T-helper 1 cell treated with Interleukin-12 subunit alpha and Interleukin-12 subunit beta and Interleukin-4 antibody, amounts not matched to agents 30 ng/mL and 1 ng/mL, for 36 hours (primary cell): ENCODE results near the gene ZNF823. TPM values are rescaled to one million over a fixed set of nuclear protein-coding genes. Genes with fewer than 3 reads are reported as not detected.
"Not testable (repeated sequence)": the region's sequence is repeated elsewhere in the genome, so short reads cannot be mapped to it uniquely, and the experiment has no call there.

Source experiments
- intact Hi-C: fragments of 100-400 bp; cut with micrococcal nuclease; formaldehyde crosslinking; loops from one replicate; pipeline ENCODE4 v1.15.1; 2024
- total RNA-seq: library from RNA; stranded (reverse); gene quantifications from 2 replicates; pipeline ENCODE4 v1.2.3, GENCODE V29; 2022

The ZNF823 gene
- total RNA-seq, 1 donor from 2014 or later, result 2.3 TPM

GRCh38 chr19:11684987-11685675, 53.6 kb downstream of the ZNF823 start:
- intact Hi-C loops, result no loop called here

- intact Hi-C loops, result no loop called here
These were observed 58.0 kb downstream of the ZNF823 start for GRCh38 chr19:11680689-11681302.

DNA sequence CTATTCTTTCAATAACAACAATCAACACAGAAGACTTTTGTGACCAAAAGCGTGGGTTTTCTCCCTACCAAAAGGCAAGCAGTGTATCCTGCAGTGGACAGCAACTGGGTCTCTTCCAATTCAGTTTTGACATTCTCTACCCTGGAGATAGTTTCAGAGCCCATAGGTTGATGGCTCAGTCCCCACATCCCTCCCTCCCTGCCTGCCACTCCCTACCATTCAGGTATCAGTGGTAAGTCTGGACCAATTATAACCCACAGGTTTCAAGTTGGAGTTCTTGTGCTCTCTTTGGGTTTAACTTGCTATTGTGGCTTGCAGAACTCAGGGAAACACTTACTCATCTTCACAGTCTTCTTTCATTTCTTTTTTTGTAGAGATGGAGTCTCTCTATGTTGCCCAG, 60.2 kb downstream of the ZNF823 start:
- intact Hi-C loops, result no loop called here

- intact Hi-C loops, result not testable (repeated sequence)
These were observed 61.8 kb downstream of the ZNF823 start for GRCh38 chr19:11676661-11677600.

DNA sequence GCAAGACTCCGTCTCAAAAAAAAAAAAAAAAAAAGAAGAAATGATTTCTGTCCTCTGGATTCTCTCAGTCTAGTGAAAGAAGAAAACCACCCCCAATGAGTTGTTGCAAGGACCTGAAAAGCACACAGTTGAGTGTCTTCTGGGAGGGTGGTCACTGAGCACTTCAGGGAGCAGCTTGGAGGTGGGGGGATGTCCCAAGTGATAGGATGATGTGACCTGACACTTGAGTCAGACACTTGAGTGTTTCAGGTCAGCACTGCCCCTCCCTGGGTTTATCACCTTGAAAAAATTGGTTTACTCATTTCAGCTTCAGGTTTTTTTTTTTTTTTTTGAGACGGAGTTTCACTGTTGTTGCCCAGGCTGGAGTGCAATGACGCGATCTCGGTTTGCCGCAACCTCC, 63.2 kb downstream of the ZNF823 start:
- intact Hi-C loops, result no loop called here

DNA sequence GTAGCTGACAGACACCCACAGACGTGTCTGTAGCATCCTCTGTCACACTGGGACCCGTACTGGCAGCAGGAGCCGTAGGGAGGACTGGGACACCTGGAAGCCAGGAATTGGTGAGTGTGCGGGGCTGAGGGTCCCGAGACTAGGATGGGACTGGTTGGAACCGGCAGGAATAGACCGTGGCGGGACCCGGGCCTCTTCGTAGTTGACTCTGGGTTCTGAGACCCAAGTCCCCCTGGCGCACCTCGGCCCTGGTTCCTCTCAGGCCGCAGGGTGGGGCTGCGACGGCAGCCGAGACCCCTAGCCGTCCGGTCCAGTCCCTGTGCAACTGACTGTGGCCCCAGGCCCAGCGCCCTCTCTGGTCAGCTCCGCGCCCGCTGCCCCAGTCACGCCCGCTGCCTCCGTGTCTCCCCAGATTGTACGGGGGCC, 64.7 kb downstream of the ZNF823 start:
- intact Hi-C loops, result no loop called here

DNA sequence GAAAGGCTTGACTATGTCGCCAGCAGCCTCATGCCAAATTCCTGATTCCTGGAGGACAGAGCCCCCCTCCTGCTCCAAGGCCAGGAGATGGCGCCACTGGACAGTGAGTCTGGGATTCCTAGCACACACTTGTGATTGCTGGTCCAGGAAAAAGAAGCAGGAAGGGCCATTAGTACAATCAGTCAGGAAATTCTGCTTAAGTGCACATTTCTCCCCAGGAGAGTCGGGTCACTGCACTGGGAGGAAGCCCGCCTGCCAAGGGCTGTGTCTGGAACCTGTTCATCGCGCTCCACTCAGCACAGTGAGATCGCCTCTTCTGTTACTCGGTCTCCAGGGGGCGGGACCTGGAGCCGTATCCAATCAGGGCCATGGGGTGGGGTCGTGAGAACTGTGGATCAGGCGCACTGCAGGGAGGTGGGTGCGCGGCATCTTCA, 65.1 kb downstream of the ZNF823 start:
- intact Hi-C loops, result no loop called here

Other genes starting within 250 kb of the ZNF823 start
- 18.2 and 20.0 TPM in 2 replicates for gene ZNF653, start 233.1 kb downstream of the ZNF823 start, total RNA-seq
- gene ECSIT, start 209.8 kb downstream of the ZNF823 start, total RNA-seq, result 28.9 and 29.6 TPM in 2 replicates
- not detected in 2 replicates for gene CNN1, start 200.1 kb downstream of the ZNF823 start, total RNA-seq
- gene ELOF1, start 179.7 kb downstream of the ZNF823 start, total RNA-seq, result 64.3 and 64.6 TPM in 2 replicates
- gene ACP5, start 161.3 kb downstream of the ZNF823 start, total RNA-seq, result 29.0 and 29.6 TPM in 2 replicates
- gene ZNF627, start 141.5 kb downstream of the ZNF823 start, total RNA-seq, result 3.9 and 4.4 TPM in 2 replicates
- gene ZNF441, start 28.1 kb upstream of the ZNF823 start, total RNA-seq, result 4.6 and 5.6 TPM in 2 replicates
- 0.44 and 1.1 TPM in 2 replicates for gene ZNF491, start 59.6 kb upstream of the ZNF823 start, total RNA-seq
- gene ZNF440, start 75.3 kb upstream of the ZNF823 start, total RNA-seq, result 11.4 and 11.9 TPM in 2 replicates
- gene ZNF439, start 109.8 kb upstream of the ZNF823 start, total RNA-seq, result 6.1 and 7.4 TPM in 2 replicates
- gene ZNF69, start 148.8 kb upstream of the ZNF823 start, total RNA-seq, result 0.98 and 1.3 TPM in 2 replicates
- 15.8 and 16.4 TPM in 2 replicates for gene ZNF700, start 186.2 kb upstream of the ZNF823 start, total RNA-seq
- gene ZNF763, start 226.1 kb upstream of the ZNF823 start, total RNA-seq, result 1.1 and 1.7 TPM in 2 replicates